NCI-H1417 (cell line): ENCODE measurements around the gene RERE.
A peak's percentile ranks its signal among the peaks of the same experiment; 100 is the strongest.

Experiments
- DNase-seq, 3 experiments: peaks; one replicate each; lab custom pipeline; 2025; lab: John Stamatoyannopoulos, UW

RERE gene

GRCh38 chr1:8478566-8478965, 338.9 kb downstream of the RERE start:
- no peak for DNase-seq

GRCh38 chr1:8477983-8478362, 339.5 kb downstream of the RERE start:
- DNase-seq: no peak

- DNase-seq: no peak
Measured at GRCh38 chr1:8477166-8477982, 340.1 kb downstream of the RERE start.

GRCh38 chr1:8476006-8476405, 341.4 kb downstream of the RERE start:
- no peak for DNase-seq

GRCh38 chr1:8474369-8474768, 343.1 kb downstream of the RERE start:
- DNase-seq: peak in 2 of 3 experiments; percentile 19 to 72

GRCh38 chr1:8473891-8474300, 343.5 kb downstream of the RERE start:
- DNase-seq: peak in 2 of 3 experiments; percentile 11 to 65

GRCh38 chr1:8473121-8473875, 344.1 kb downstream of the RERE start:
- no peak for DNase-seq

- no peak for DNase-seq
Measured at GRCh38 chr1:8472668-8473067, 344.8 kb downstream of the RERE start.

GRCh38 chr1:8471451-8471850, 346.0 kb downstream of the RERE start:
- DNase-seq: no peak

- DNase-seq: no peak
Measured at GRCh38 chr1:8468751-8469150, 348.7 kb downstream of the RERE start.

GRCh38 chr1:8467308-8467707, 350.1 kb downstream of the RERE start:
- DNase-seq: no peak

GRCh38 chr1:8465692-8466091, 351.7 kb downstream of the RERE start:
- no peak for DNase-seq

- no peak for DNase-seq
Measured at GRCh38 chr1:8465013-8465412, 352.4 kb downstream of the RERE start.

GRCh38 chr1:8464377-8464776, 353.1 kb downstream of the RERE start:
- no peak for DNase-seq

- DNase-seq: peak; percentile 31 to 69 (median 54)
Measured at GRCh38 chr1:8463144-8463927, 354.1 kb downstream of the RERE start.

GRCh38 chr1:8462371-8462892, 355.0 kb downstream of the RERE start:
- DNase-seq: peak in 2 of 3 experiments; percentile 41 to 79

- peak in 1 of 3 experiments; percentile 45 for DNase-seq
Measured at GRCh38 chr1:8461351-8462110, 355.9 kb downstream of the RERE start.

- DNase-seq: peak in 2 of 3 experiments; percentile 30 to 61
Measured at GRCh38 chr1:8460784-8461183, 356.7 kb downstream of the RERE start.

GRCh38 chr1:8460132-8460544, 357.3 kb downstream of the RERE start:
- DNase-seq: peak in 1 of 3 experiments; percentile 43

GRCh38 chr1:8458607-8459006, 358.8 kb downstream of the RERE start:
- no peak for DNase-seq

- DNase-seq: no peak
Measured at GRCh38 chr1:8457760-8458381, 359.6 kb downstream of the RERE start.
